ENCODE measurements around the gene DCAKD. TPM values are rescaled to one million over a fixed set of nuclear protein-coding genes. Genes with fewer than 3 reads are reported as not detected.

The DCAKD gene
- total and polyA plus RNA-seq, 12 donors, result 34.9 to 115 (median 62.9) TPM

DNA sequence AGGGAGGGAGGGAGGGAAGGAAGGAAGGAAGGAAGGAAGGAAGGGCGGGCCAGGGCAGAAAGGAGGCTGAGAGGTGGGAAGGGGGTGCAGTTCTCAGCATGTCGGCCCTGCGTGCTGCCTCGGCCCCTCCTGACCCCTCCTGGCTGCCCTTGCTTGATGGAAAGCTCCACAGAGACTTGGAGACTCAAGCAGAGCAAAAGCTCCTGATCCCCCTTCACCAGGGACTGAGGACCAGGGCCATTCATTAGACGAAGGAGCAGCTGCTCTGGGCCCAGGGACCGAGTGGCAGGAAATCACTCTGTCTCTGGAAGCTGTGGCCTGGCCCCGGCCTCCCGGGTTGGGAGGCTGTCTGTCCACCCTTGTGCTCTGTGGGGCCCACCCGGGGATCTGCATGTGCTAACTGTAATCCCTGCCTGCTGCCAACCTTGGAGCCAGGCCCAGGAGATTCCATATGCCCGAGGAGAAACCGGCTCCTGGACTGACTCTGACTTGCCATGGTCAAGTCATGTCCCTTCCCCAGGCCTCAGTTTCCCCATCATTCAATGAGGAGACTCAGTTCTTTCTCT is 55.9 kb downstream of the DCAKD start:
- 50 to 64% (median 60%) methylated on average over 6 to 11 of the region's 11 CpGs for WGBS, 4 donors
- intact Hi-C loops (cut with DNase I), result no loop called here
- DNase-seq, result no peak
- H3K27me3 ChIP-seq, result no peaks in the 10 kb centered on the region
- H3K36me3 ChIP-seq (replicated peaks in 1 of 2), result no peaks in the 10 kb centered on the region
- no peak overlapping the region for H3K4me3 ChIP-seq
- no peak for TF ChIP-seq POLR2A (IDR thresholded peaks at IDR 0.05)
- TF ChIP-seq, protein P1, sequence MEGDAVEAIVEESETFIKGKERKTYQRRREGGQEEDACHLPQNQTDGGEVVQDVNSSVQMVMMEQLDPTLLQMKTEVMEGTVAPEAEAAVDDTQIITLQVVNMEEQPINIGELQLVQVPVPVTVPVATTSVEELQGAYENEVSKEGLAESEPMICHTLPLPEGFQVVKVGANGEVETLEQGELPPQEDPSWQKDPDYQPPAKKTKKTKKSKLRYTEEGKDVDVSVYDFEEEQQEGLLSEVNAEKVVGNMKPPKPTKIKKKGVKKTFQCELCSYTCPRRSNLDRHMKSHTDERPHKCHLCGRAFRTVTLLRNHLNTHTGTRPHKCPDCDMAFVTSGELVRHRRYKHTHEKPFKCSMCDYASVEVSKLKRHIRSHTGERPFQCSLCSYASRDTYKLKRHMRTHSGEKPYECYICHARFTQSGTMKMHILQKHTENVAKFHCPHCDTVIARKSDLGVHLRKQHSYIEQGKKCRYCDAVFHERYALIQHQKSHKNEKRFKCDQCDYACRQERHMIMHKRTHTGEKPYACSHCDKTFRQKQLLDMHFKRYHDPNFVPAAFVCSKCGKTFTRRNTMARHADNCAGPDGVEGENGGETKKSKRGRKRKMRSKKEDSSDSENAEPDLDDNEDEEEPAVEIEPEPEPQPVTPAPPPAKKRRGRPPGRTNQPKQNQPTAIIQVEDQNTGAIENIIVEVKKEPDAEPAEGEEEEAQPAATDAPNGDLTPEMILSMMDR (IDR thresholded peaks at IDR 0.05), result no peak
- no peak overlapping the region for H3K27ac ChIP-seq
- H3K9me3 ChIP-seq (replicated peaks in 1 of 3), result no peaks in the 10 kb centered on the region
- no peaks in the 10 kb centered on the region for H3K4me1 ChIP-seq (replicated peaks in 1 of 2)

DNA sequence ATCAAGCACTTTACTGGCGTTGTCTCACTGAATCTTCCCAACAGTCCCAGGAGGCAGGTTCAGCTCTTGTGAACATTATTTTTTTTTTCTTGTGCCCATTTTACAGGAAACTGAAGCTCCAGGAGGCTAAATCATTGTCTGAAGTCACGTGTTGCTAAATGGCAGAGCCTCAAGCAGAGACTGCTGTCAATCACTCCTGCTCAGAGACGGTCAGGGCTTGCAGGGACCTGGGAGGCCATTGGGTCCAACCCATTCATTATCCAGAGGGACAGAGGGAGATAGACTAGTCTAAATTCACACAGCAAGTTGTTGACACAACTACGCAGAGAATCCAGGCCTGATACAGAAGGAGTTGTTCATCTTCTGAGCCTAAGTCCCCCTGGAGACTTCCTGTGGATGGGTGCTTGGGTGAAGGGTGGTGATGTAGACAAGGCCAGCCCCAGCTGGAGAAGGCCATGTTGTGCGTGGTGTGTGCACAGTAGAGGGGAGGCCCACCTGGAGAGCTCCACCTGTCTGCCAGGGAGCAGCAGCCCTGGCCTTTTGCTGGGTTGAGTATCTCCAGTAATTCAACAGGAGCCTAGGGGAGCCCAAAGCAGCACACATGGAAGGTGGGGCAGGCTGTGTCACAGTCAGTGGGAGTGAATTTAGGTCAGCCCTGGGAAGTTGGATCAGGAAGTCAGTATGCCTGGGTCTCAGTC is 59.0 kb downstream of the DCAKD start:
- Histone ChIP-seq H3K4me1 (replicated peaks in 1 of 2) (no peaks in the 10 kb centered on the region), H3K4me3 (no peak overlapping the region), H3K9me3 (replicated peaks in 1 of 3) (no peaks in the 10 kb centered on the region), H3K27me3 (no peaks in the 10 kb centered on the region), H3K36me3 (replicated peaks in 1 of 2) (no peaks in the 10 kb centered on the region), H3K27ac (no peak overlapping the region)
- DNase-seq, result no peak
- WGBS, 4 donors, result 80 to 94% (median 88%) methylated on average over 5 of the region's 5 CpGs
- intact Hi-C loops (cut with DNase I), result no loop called here
- TF ChIP-seq, protein P1 (IDR thresholded peaks at IDR 0.05), result no peak
- TF ChIP-seq POLR2A (IDR thresholded peaks at IDR 0.05), result no peak

DNA sequence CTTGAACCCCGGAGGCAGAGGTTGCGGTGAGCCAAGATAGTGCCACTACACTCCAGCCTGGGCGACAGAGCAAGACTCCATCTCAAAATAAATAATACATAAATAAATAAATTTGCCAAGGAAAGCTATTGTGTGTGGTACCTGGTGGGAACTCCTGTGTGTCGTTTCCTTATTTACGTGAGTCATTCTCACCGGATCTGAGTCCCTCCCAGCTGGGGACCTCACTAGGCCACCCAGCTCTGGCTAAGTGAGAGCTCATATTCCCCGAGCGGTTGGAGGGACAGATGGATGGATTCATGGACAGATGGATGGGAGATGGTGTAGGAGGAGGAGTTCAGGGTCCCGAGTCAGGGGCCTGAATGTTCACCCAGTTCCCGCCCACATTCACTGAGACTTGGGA is 60.4 kb downstream of the DCAKD start:
- DNase-seq, result no peak
- intact Hi-C loops (cut with DNase I), result no loop called here
- 78 to 83% (median 81%) methylated on average over 10 of the region's 10 CpGs for WGBS, 4 donors
- no peak overlapping the region for H3K4me3 ChIP-seq
- no peaks in the 10 kb centered on the region for H3K4me1 ChIP-seq (replicated peaks in 1 of 2)
- no peaks in the 10 kb centered on the region for H3K27me3 ChIP-seq
- no peaks in the 10 kb centered on the region for H3K9me3 ChIP-seq (replicated peaks in 1 of 3)
- H3K36me3 ChIP-seq (replicated peaks in 1 of 2), result no peaks in the 10 kb centered on the region
- TF ChIP-seq POLR2A (IDR thresholded peaks at IDR 0.05), result no peak
- TF ChIP-seq, protein P1 (IDR thresholded peaks at IDR 0.05), result no peak
- no peak overlapping the region for H3K27ac ChIP-seq

DNA sequence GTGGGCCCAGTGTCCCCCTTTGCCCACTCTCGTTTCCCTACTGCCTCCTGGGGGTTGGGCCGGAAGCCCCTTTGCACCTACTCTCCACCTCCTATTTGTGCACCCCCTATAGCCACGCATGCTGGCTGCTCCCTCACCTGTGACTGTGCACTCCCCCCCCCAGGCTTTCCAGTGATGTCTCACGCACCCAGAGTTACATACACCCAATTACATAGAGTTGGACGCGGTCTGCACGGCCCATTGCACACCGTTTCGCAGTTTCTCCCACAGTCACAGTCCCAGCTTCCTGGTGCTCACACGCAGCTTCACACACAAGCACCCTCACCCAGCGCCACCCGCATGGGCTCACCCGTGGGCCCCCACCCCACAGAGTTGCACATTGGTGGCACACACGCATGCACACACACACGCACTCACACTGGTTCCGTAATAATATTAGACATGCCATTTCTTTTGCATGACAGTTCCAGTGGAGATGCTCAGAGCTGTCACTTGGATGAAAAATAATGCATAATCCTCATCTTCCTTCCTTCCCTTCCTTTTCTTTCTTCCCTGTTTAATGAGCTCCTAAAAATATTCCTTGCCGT is 61.8 kb downstream of the DCAKD start:
- DNase-seq, result no peak
- no peak for TF ChIP-seq POLR2A (IDR thresholded peaks at IDR 0.05)
- TF ChIP-seq, protein P1 (IDR thresholded peaks at IDR 0.05), result no peak
- H3K36me3 ChIP-seq (replicated peaks in 1 of 2), result no peaks in the 10 kb centered on the region
- H3K4me3 ChIP-seq, result no peak overlapping the region
- no peaks in the 10 kb centered on the region for H3K4me1 ChIP-seq (replicated peaks in 1 of 2)
- H3K27me3 ChIP-seq, result no peaks in the 10 kb centered on the region
- 83 to 90% (median 84%) methylated on average over 12 to 17 of the region's 17 CpGs for WGBS, 4 donors
- H3K27ac ChIP-seq, result no peak overlapping the region
- intact Hi-C loops (cut with DNase I), result no loop called here
- no peaks in the 10 kb centered on the region for H3K9me3 ChIP-seq (replicated peaks in 1 of 3)

All from adrenal gland (tissue), 12 donors.